Lower leg skin (tissue), 4 donors: ENCODE measurements around the gene UMODL1. TPM values are rescaled to one million over a fixed set of nuclear protein-coding genes. Genes with fewer than 3 reads are reported as not detected.

Source experiments
- DNase-seq, 2 donors: peaks; one replicate each; pipeline ENCODE4 v3.0.0-alpha.2; 2019; ENCODE audit warnings: low spot score in 2 of 2
- H3K4me3 ChIP-seq: fragments of 200-600 bp; sonication (generic); 2 replicates; pipeline ENCODE4 v1.5.1; 2017; ENCODE audit warnings: mild to moderate bottlenecking, low read depth; ENCODE audit not compliant: poor library complexity, severe bottlenecking
- CTCF ChIP-seq, 3 donors: fragments of 450-650 bp; IDR thresholded peaks; one replicate each; pipeline ENCODE4 v1.5.1; 2016; ENCODE audit warnings: antibody characterized with exemption in 3 of 3, mild to moderate bottlenecking in 3 of 3, moderate library complexity in 2 of 3
- POLR2A ChIP-seq, 2 donors: fragments of 450-650 bp; IDR thresholded peaks; one replicate each; pipeline ENCODE4 v1.6.1; 2016 to 2017; ENCODE audit warnings: antibody characterized with exemption in 2 of 2, mild to moderate bottlenecking in 1 of 2, moderate library complexity in 1 of 2
- WGBS, 2 donors: methylation state at CpG; one replicate each; pipeline ENCODE4 v1.1.5; 2018; 5-methylcytosine and 5-hydroxymethylcytosine counted together
- intact Hi-C: fragments of 100-400 bp; cut with DNase I; formaldehyde crosslinking; loops from one replicate; pipeline ENCODE4 v1.15.0; 2023; ENCODE audit warnings: low total_unique reads
- total RNA-seq, 4 donors: library from RNA; depleted of rRNA; stranded (reverse); fragments of >200 nt; gene quantifications; one replicate each; pipeline ENCODE4 v1.1.0, GENCODE V29; 2016

Gene UMODL1
- total RNA-seq, 4 donors from 2014 or later = 0.23 TPM; not detected in 3

- TF ChIP-seq CTCF (IDR thresholded peaks at IDR 0.05) = no peak
- TF ChIP-seq POLR2A (IDR thresholded peaks at IDR 0.05) = no peak
Observed at GRCh38 chr21:42043961-42044360, 27.2 kb upstream of the UMODL1 start.

GRCh38 chr21:42044871-42045495 lies 26.1 kb upstream of the UMODL1 start:
- TF ChIP-seq CTCF (IDR thresholded peaks at IDR 0.05) = no peak
- no peak for TF ChIP-seq POLR2A (IDR thresholded peaks at IDR 0.05)
- WGBS, 2 donors = 63 to 79% methylated on average over 7 of the region's 7 CpGs
- H3K4me3 ChIP-seq = no peak overlapping the region
- no peak for DNase-seq
- intact Hi-C loops = no loop called here

More at GRCh38 chr21:42043961-42044360, 27.2 kb upstream of the UMODL1 start:
- DNase-seq = no peak
- no peak overlapping the region for H3K4me3 ChIP-seq
- WGBS, 2 donors = 89 to 94% methylated on average over 17 of the region's 17 CpGs
- intact Hi-C loops = no loop called here

GRCh38 chr21:42047821-42048613 lies 23.1 kb upstream of the UMODL1 start:
- H3K4me3 ChIP-seq = no peak overlapping the region
- no peak for DNase-seq
- WGBS, 2 donors = 76 to 82% methylated on average over 19 of the region's 19 CpGs
- TF ChIP-seq POLR2A (IDR thresholded peaks at IDR 0.05) = no peak
- no peak for TF ChIP-seq CTCF (IDR thresholded peaks at IDR 0.05)
- intact Hi-C loops = no loop called here

- TF ChIP-seq CTCF (IDR thresholded peaks at IDR 0.05) (no peak), POLR2A (IDR thresholded peaks at IDR 0.05) (no peak)
- intact Hi-C loops = no loop called here
- WGBS, 2 donors = 93 to 96% methylated on average over 10 of the region's 10 CpGs
- no peak overlapping the region for H3K4me3 ChIP-seq
- no peak for DNase-seq
Observed at GRCh38 chr21:42048870-42049577, 22.1 kb upstream of the UMODL1 start.

- 85 to 89% methylated on average over 16 of the region's 16 CpGs for WGBS, 2 donors
- TF ChIP-seq POLR2A (IDR thresholded peaks at IDR 0.05) (no peak), CTCF (IDR thresholded peaks at IDR 0.05) (no peak)
Observed at GRCh38 chr21:42049578-42050430, 21.3 kb upstream of the UMODL1 start.

More at GRCh38 chr21:42049578-42050430, 21.3 kb upstream of the UMODL1 start:
- intact Hi-C loops = no loop called here
- H3K4me3 ChIP-seq = no peak overlapping the region
- DNase-seq = no peak
